SK-N-SH (cell line): ENCODE measurements around the gene GSG1L. TPM values are rescaled to one million over a fixed set of nuclear protein-coding genes. Genes with fewer than 3 reads are reported as not detected.

ENCODE experiments used
- CTCF ChIA-PET: fragments of 300-600, 350-600 bp; formaldehyde crosslinking; extraction: SDS; loops from one replicate; lab custom pipeline; 2021; lab: Yijun Ruan, JAX
- POLR2A ChIA-PET: fragments of 350-600 bp; sonication (Branson Sonifier 250); formaldehyde crosslinking; extraction: SDS; loops from one replicate; lab custom pipeline; 2020; ENCODE audit warnings: antibody characterized with exemption, inconsistent platforms; lab: Yijun Ruan, JAX
- DNase-seq: peaks from one replicate; pipeline ENCODE4 v3.0.0; 2012
- H2AFZ ChIP-seq: fragments of 200-600 bp; sonication (generic); 2 replicates; pipeline ENCODE4 v1.8.1; 2016; ENCODE audit warnings: antibody characterized with exemption, mild to moderate bottlenecking, low read depth
- H3F3A ChIP-seq: fragments of 200-600 bp; sonication (generic); replicated peaks from 2 replicates; pipeline ENCODE3; 2016; ENCODE audit warnings: antibody characterized with exemption, mild to moderate bottlenecking; ENCODE audit not compliant: insufficient read depth
- H3K27ac ChIP-seq, 2 experiments: fragments of 200-500 bp in 1 of 2; fragments of 200-600 bp in 1 of 2; sonication (Bioruptor generic) in 1 of 2; sonication (generic), shearing (Covaris generic) in 1 of 2; 2 replicates each; pipeline versions ENCODE4 v1.5.1 to v1.6.1; 2014 to 2016; ENCODE audit warnings: low read depth in 2 of 2, inconsistent platforms in 1 of 2, low read length in 1 of 2, mild to moderate bottlenecking in 1 of 2, mixed read lengths in 1 of 2
- H3K27me3 ChIP-seq: fragments of 200-600 bp; sonication (generic), shearing (Covaris generic); 2 replicates; pipeline ENCODE4 v1.6.1; 2016; ENCODE audit warnings: mixed run types; ENCODE audit not compliant: insufficient read depth
- H3K36me3 ChIP-seq, 2 experiments: fragments of 200-500 bp in 1 of 2; fragments of 200-600 bp in 1 of 2; sonication (Bioruptor generic) in 1 of 2; sonication (generic) in 1 of 2; replicated peaks in 1 of 2; 2 replicates each; pipeline versions ENCODE3 to v1.5.1; 2014 to 2016; ENCODE audit warnings: low read length in 1 of 2, mild to moderate bottlenecking in 1 of 2; ENCODE audit not compliant: insufficient read depth in 2 of 2, control insufficient read depth in 1 of 2
- H3K4me1 ChIP-seq, 2 experiments: fragments of 200-500 bp in 1 of 2; fragments of 200-600 bp in 1 of 2; sonication (Bioruptor generic) in 1 of 2; sonication (generic), shearing (Covaris generic) in 1 of 2; 2 replicates each; pipeline versions ENCODE4 v1.5.1 to v1.6.1; 2014 to 2016; ENCODE audit warnings: low read depth in 1 of 2, low read length in 1 of 2, mixed run types in 1 of 2; ENCODE audit not compliant: insufficient read depth in 2 of 2, control insufficient read depth in 1 of 2
- H3K4me2 ChIP-seq: fragments of 200-600 bp; sonication (generic), shearing (Covaris generic); 2 replicates; pipeline ENCODE4 v1.6.1; 2017; ENCODE audit warnings: mixed run types
- H3K4me3 ChIP-seq, 2 experiments: fragments of 200-500 bp in 1 of 2; fragments of 200-600 bp in 1 of 2; sonication (Bioruptor generic) in 1 of 2; sonication (generic), shearing (Covaris generic) in 1 of 2; 2 replicates each; pipeline versions ENCODE4 v1.5.1 to v1.8.1; 2014 to 2016; ENCODE audit warnings: low read depth in 2 of 2, inconsistent platforms in 1 of 2, low read length in 1 of 2, mild to moderate bottlenecking in 1 of 2, mixed read lengths in 1 of 2, moderate library complexity in 1 of 2
- H3K79me2 ChIP-seq: fragments of 200-600 bp; sonication (generic); 2 replicates; pipeline ENCODE4 v1.8.1; 2017; ENCODE audit warnings: mild to moderate bottlenecking; ENCODE audit not compliant: insufficient read depth
- H3K9ac ChIP-seq: fragments of 200-600 bp; sonication (generic); 2 replicates; pipeline ENCODE4 v1.6.1; 2017; ENCODE audit warnings: mixed run types
- H3K9me2 ChIP-seq: fragments of 200-600 bp; sonication (generic); 2 replicates; pipeline ENCODE4 v1.6.1; 2017; ENCODE audit warnings: mixed run types
- H3K9me3 ChIP-seq: fragments of 200-600 bp; sonication (generic); 2 replicates; pipeline ENCODE4 v1.6.1; 2017; ENCODE audit warnings: mixed run types, mild to moderate bottlenecking, moderate library complexity
- H4K20me1 ChIP-seq: fragments of 200-600 bp; sonication (generic); 2 replicates; pipeline ENCODE4 v1.6.1; 2017; ENCODE audit warnings: mild to moderate bottlenecking, mixed run types; ENCODE audit not compliant: insufficient read depth
- CTCF ChIP-seq: fragments of 200-600 bp; sonication (generic); IDR thresholded peaks from 2 replicates; pipeline ENCODE4 v1.6.1; 2017; ENCODE audit warnings: antibody characterized with exemption, mild to moderate bottlenecking, moderate library complexity
- FOXJ3 ChIP-seq: sonication (generic); formaldehyde crosslinking; IDR thresholded peaks from 2 replicates; pipeline ENCODE4 v1.5.1; 2020; ENCODE audit warnings: mild to moderate bottlenecking, missing genetic modification reagents
- GATA2 ChIP-seq: sonication (generic); formaldehyde crosslinking; IDR thresholded peaks from 2 replicates; pipeline ENCODE4 v1.5.0; 2020; ENCODE audit warnings: mild to moderate bottlenecking, missing genetic modification reagents
- IRF3 ChIP-seq: fragments of 150-350 bp; IDR thresholded peaks from 2 replicates; pipeline ENCODE4 v1.6.1; 2016; ENCODE audit warnings: mild to moderate bottlenecking, low read depth, low read length
- MAX ChIP-seq: IDR thresholded peaks from 2 replicates; pipeline ENCODE4 v1.4.0; 2012; ENCODE audit warnings: low read depth
- NRF1 ChIP-seq: IDR thresholded peaks from 2 replicates; pipeline ENCODE4 v1.6.1; 2012; ENCODE audit warnings: low read depth, mild to moderate bottlenecking, low read length
- POLR2AphosphoS5 ChIP-seq: IDR thresholded peaks from 2 replicates; pipeline ENCODE4 v1.6.1; 2012; ENCODE audit warnings: low read depth, low read length
- RAD21 ChIP-seq: IDR thresholded peaks from 2 replicates; pipeline ENCODE4 v1.6.1; 2012; ENCODE audit warnings: mild to moderate bottlenecking, low read length
- REST ChIP-seq: IDR thresholded peaks from 2 replicates; pipeline ENCODE4 v1.6.1; 2012; ENCODE audit warnings: mild to moderate bottlenecking, low read depth, low read length, moderate library complexity
- SIN3A ChIP-seq: IDR thresholded peaks from 2 replicates; pipeline ENCODE4 v1.6.1; 2012; ENCODE audit warnings: low read depth, mild to moderate bottlenecking, low read length, moderate library complexity, borderline replicate concordance
- SMC3 ChIP-seq: IDR thresholded peaks from 2 replicates; pipeline ENCODE4 v1.6.1; 2012; ENCODE audit warnings: low read depth, low read length, improper control_type of control experiment
- TAF1 ChIP-seq: IDR thresholded peaks from 2 replicates; pipeline ENCODE4 v1.6.1; 2012; ENCODE audit warnings: low read depth, mild to moderate bottlenecking, low read length, moderate library complexity, borderline replicate concordance
- TCF12 ChIP-seq: IDR thresholded peaks from 2 replicates; pipeline ENCODE4 v1.4.0; 2012
- TEAD4 ChIP-seq: IDR thresholded peaks from 2 replicates; pipeline ENCODE4 v1.4.0; 2012; ENCODE audit warnings: mild to moderate bottlenecking, borderline replicate concordance; ENCODE audit not compliant: insufficient read depth
- USF1 ChIP-seq: IDR thresholded peaks from 2 replicates; pipeline ENCODE4 v1.4.0; 2012; ENCODE audit warnings: low read depth, borderline replicate concordance
- ZBTB33 ChIP-seq: IDR thresholded peaks from 2 replicates; pipeline ENCODE4 v1.4.0; 2012; ENCODE audit warnings: low read depth, borderline replicate concordance
- WGBS: methylation state at CpG from one replicate; pipeline ENCODE4 v1.1.6; 2017; ENCODE audit warnings: low lambda C conversion rate; 5-methylcytosine and 5-hydroxymethylcytosine counted together
- polyA plus RNA-seq, 3 experiments: library from polyadenylated mRNA; depleted of rRNA; stranded (reverse); fragments of >200 nt; gene quantifications; 2 replicates each; pipeline ENCODE4 v1.2.3, GENCODE V29; 2012

Gene GSG1L
- polyA plus RNA-seq, 1 of the 3 experiments (the other 2 are of a cell fraction): not detected

- TF ChIP-seq IRF3: no peak
- TF ChIP-seq USF1: no peak
- no peak for TF ChIP-seq GATA2
- TF ChIP-seq RAD21: no peak
- TF ChIP-seq POLR2AphosphoS5: no peak
- TF ChIP-seq TEAD4: no peak
- no peak for TF ChIP-seq REST
- TF ChIP-seq MAX: no peak
- no peak for TF ChIP-seq FOXJ3 (CRISPR knock-in tag)
Measured at GRCh38 chr16:28027055-28027454, 36.5 kb downstream of the GSG1L start (continued).

GRCh38 chr16:28025631-28026030, 37.9 kb downstream of the GSG1L start:
- Histone ChIP-seq H3K27ac (no peak overlapping the region), H3K36me3 (no peaks in the 10 kb centered on the region), H3F3A (no peaks in the 10 kb centered on the region), H3K79me2 (no peaks in the 10 kb centered on the region), H3K4me3 (no peak overlapping the region), H4K20me1 (no peaks in the 10 kb centered on the region), H3K9me3 (no peaks in the 10 kb centered on the region), H3K27me3 (no peaks in the 10 kb centered on the region), H3K9me2 (no peaks in the 10 kb centered on the region), H2AFZ (no peak overlapping the region), H3K9ac (no peak overlapping the region), H3K4me1 (no peaks in the 10 kb centered on the region; a peak in 1 of 4 replicates), H3K4me2 (no peak overlapping the region)
- WGBS: 34% methylated on average over 4 of the region's 4 CpGs
- CTCF ChIA-PET: interaction anchor here (0.7 kb wide), 1 partner anchor 32 kb away, joined by 4 read pairs; no protein-coding TSS in a partner anchor
- DNase-seq: no peak
- POLR2A ChIA-PET: no interaction called here
- TF ChIP-seq CTCF: no peak
- TF ChIP-seq FOXJ3 (CRISPR knock-in tag): no peak
- no peak for TF ChIP-seq GATA2
- TF ChIP-seq MAX: no peak
- no peak for TF ChIP-seq TCF12
- no peak for TF ChIP-seq SMC3
- no peak for TF ChIP-seq IRF3
- TF ChIP-seq NRF1: no peak
- no peak for TF ChIP-seq TAF1
- TF ChIP-seq SIN3A: no peak
- no peak for TF ChIP-seq ZBTB33
- no peak for TF ChIP-seq POLR2AphosphoS5
